ENCODE data around the gene MYG1. TPM values are rescaled to one million over a fixed set of nuclear protein-coding genes. Genes with fewer than 3 reads are reported as not detected.

MYG1 gene
- total RNA-seq, 1 experiment from 2014 or later = 91.8 TPM

GRCh38 chr12:53268630-53269562 lies 30.6 kb upstream of the MYG1 start:
- no peak overlapping the region for H4K8ac ChIP-seq (replicated peaks; ENCODE audit: insufficient read length, low read depth, low read length)
- Mint-ChIP-seq H3K4me3 (peak overlapping the region; percentile 99 to 100), H3K27me3 (ENCODE audit: low read depth) (no peaks in the 10 kb centered on the region; the same call in 1 of the 2 replicates), H3K9me3 (no peaks in the 10 kb centered on the region), H3K36me3 (ENCODE audit: insufficient read depth in 1 of 3, low read depth in 3 of 3) (peaks cover 21 to 32% (median 29%) of the 10 kb centered on the region in 3 experiments; a peak in 6 of 7 replicates), H3K4me1 (peaks cover 25 to 28% of the 10 kb centered on the region in 2 experiments), H3K27ac (peak overlapping the region in 2 of 3 experiments; percentile 94 to 98; a peak in 3 of 7 replicates)
- H3K27me3 ChIP-seq (ENCODE audit: insufficient read depth, low read length) = no peaks in the 10 kb centered on the region
- H3K9ac ChIP-seq (ENCODE audit: extremely low read depth, insufficient read length, low read length) = peak overlapping the region; percentile 80
- H3T11ph ChIP-seq (ENCODE audit: low read length) = no peak overlapping the region
- H2BK20ac ChIP-seq (ENCODE audit: low read depth, low read length, poor library complexity, severe bottlenecking) = no peak overlapping the region
- no peaks in the 10 kb centered on the region for H3K9me3 ChIP-seq (ENCODE audit: control insufficient read depth, low read depth, low read length)
- no peak overlapping the region for H4K91ac ChIP-seq (ENCODE audit: insufficient read length, low read depth, low read length)
- no peak overlapping the region for H2BK120ac ChIP-seq (ENCODE audit: low read depth, low read length, poor library complexity, severe bottlenecking)
- no peak for TF ChIP-seq CTCF (conservative IDR thresholded peaks at IDR 0.05)
- peaks cover 14% of the 10 kb centered on the region for H3K79me1 ChIP-seq (ENCODE audit: insufficient read depth, low read depth, low read length, poor library complexity, severe bottlenecking)
- no peak overlapping the region for H4K5ac ChIP-seq (ENCODE audit: insufficient read length, low read depth, low read length)
- H3K18ac ChIP-seq (ENCODE audit: insufficient read length, low read depth, low read length) = no peak overlapping the region
- DNase-seq = no peak
- peak overlapping the region; percentile 88 for H3K4me2 ChIP-seq (ENCODE audit: insufficient read depth, insufficient read length, low read length)
- H3K56ac ChIP-seq (ENCODE audit: insufficient read length, low read depth, low read length) = no peak overlapping the region
- no peak overlapping the region for H2AFZ ChIP-seq (ENCODE audit: low read length)
- no peaks in the 10 kb centered on the region; the same call in 1 of the 2 replicates for H3K4me1 ChIP-seq (ENCODE audit: insufficient read depth, low read length)
- no peak overlapping the region for H3K4ac ChIP-seq (ENCODE audit: low read depth, low read length)
- WGBS (ENCODE audit: extremely low coverage, insufficient read length, low lambda C conversion rate) = no CpG with 5 or more reads among the region's 20 CpGs
- no peak overlapping the region for H2BK15ac ChIP-seq (ENCODE audit: low read depth, low read length)
- no peak overlapping the region for H3K23ac ChIP-seq (ENCODE audit: insufficient read length, low read depth, low read length)
- no peak overlapping the region for H2BK5ac ChIP-seq (ENCODE audit: insufficient read length, low read length)
- no peak overlapping the region for H3K27ac ChIP-seq (ENCODE audit: insufficient read length, low read depth, low read length)
- H3K23me2 ChIP-seq (ENCODE audit: insufficient read length, low read depth, low read length, poor library complexity, severe bottlenecking) = peaks cover 6% of the 10 kb centered on the region
- H2BK12ac ChIP-seq (ENCODE audit: insufficient read length, low read depth, low read length) = no peak overlapping the region
- peaks cover 5% of the 10 kb centered on the region; the same call in 1 of the 2 replicates for H3K79me2 ChIP-seq (ENCODE audit: insufficient read depth, low read length)
- H2AK5ac ChIP-seq (ENCODE audit: insufficient read length, low read length) = no peak overlapping the region
- no peak overlapping the region for H3K14ac ChIP-seq (ENCODE audit: insufficient read depth, low read length)
- H4K20me1 ChIP-seq (ENCODE audit: control insufficient read depth, insufficient read depth, insufficient read length) = no peaks in the 10 kb centered on the region

Measured in H9 (cell line).